ENCODE data around the gene SEMA6A.

Gene SEMA6A

GRCh38 chr5:116406306-116407041, 168.1 kb downstream of the SEMA6A start:
- no peak for DNase-seq (ENCODE audit: low read depth in 3 of 3)

DNA sequence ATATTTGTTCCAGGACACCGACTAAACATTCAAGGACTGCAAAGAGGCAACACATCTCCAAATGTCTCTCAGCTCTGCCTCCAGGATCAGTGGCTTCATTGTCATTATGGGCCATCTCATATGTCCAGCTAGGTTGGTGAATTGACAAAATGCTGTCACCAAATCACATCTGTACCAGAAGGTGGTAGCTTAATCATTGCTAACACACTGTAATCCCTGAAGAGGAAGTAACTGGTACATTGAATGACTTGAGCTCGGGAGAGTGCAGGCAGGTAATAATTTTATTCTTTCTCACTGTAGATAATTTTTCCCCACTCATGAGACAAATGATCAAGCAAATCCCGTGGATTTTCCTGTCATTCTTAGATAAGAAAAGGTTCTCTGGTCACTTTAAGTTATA, 169.8 kb downstream of the SEMA6A start:
- no peak for DNase-seq (ENCODE audit: low read depth in 3 of 3)

- DNase-seq (ENCODE audit: low read depth in 3 of 3) = no peak
Observed at GRCh38 chr5:116404016-116404415, 170.6 kb downstream of the SEMA6A start.

- no peak for DNase-seq (ENCODE audit: low read depth in 3 of 3)
Observed at GRCh38 chr5:116402235-116402634, 172.4 kb downstream of the SEMA6A start.

GRCh38 chr5:116401576-116401975, 173.0 kb downstream of the SEMA6A start:
- DNase-seq (ENCODE audit: low read depth in 3 of 3) = no peak

DNA sequence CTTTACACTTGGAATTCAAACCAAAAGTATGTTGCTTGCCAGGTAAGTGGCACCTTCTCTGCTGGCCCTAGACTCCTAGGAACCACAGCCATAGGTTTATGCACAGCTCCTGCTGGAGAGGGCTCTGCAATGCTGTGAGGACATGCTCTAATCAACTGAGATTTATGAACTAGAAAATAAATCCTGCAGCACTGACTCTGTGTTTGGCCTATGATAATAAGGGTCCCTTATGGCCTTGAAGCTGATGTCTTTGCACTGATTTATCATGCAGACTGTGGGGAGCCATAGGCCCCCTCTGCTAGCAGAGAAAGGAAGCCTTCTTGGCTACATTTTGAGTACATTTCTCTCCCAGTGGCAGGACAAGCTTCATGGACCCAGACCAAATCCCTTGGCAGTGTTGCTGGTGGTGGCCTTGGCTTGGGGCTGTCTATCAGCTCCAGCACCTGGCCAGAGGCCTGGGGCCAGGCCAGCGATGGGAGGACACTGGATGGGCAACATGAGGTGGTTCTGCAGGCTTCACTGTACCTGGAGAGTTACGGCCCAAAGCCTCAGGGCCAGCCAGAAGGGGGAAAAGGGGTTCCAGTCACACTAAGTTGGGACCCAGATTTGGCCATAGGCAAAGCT, 178.0 kb downstream of the SEMA6A start:
- DNase-seq (ENCODE audit: low read depth in 3 of 3) = no peak

GRCh38 chr5:116395631-116396203, 178.9 kb downstream of the SEMA6A start:
- DNase-seq (ENCODE audit: low read depth in 3 of 3) = no peak

DNA sequence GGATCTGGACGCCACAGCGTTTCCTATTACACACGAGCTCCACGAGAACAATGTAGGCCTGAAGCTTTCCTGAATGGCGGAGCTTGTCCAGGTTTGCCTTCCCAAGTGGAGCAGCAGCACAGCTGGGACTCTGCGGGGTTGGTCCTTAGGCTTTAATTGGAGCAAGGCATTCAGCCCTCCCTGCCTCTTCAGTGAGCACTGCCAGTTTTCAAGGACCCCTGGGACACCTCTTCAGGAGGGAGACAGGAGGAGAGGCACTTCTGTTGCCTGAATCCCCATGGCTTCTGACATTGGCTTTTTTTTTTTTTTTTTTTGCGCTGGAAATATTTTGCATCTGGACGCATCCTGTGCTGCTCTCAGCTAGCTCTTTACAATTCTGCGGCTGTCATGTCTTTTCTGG, 179.4 kb downstream of the SEMA6A start:
- no peak for DNase-seq (ENCODE audit: low read depth in 3 of 3)

DNA sequence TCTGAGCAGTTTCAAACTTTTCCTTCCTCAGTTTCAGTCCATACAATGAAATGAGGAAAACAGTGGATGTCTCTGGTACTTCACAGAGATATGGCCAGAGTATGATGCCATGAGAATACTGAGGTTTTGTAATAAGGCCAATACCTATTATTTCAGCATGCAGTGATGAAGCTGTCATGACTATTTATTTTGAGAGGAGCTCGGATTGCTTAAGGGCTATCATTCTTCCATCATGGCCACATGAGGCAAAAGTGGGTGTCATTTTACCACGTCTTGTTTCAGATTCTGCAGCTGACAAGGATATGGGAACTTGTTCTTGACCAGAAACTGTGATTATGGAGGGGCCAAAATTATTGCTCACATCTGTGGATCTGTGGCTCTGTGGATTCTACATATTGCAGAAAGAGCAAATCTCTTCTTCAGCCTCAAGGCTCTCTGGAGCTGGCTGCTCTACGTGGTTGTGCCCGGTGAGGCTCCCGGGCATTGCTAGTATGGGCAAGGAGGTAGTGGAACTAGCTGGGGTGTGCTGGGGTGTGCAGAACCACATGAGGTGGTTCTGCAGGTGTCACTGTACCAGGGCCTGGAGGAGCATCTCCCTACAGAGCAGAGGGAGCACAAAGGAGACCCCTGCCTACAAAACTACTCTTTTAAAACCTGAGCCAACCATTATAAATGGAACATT, 180.3 kb downstream of the SEMA6A start:
- DNase-seq (ENCODE audit: low read depth in 3 of 3) = no peak
